HEK293 (cell line): ENCODE data around the gene TM9SF1.
"Not testable (repeated sequence)": the region's sequence is repeated elsewhere in the genome, so short reads cannot be mapped to it uniquely, and the experiment has no call there.

Experiments
- GLI4 ChIP-seq: fragments of 450-650 bp; formaldehyde crosslinking; IDR thresholded peaks from 2 replicates; pipeline ENCODE4 v1.5.1; 2016; ENCODE audit warnings: missing biosample characterization, missing genetic modification characterization
- YY1 ChIP-seq: fragments of 450-650 bp; formaldehyde crosslinking; IDR thresholded peaks from 2 replicates; pipeline ENCODE4 v1.5.1; 2018; ENCODE audit warnings: missing biosample characterization, missing genetic modification characterization
- ZNF169 ChIP-seq: fragments of 450-650 bp; formaldehyde crosslinking; IDR thresholded peaks from 2 replicates; pipeline ENCODE4 v1.5.1; 2016; ENCODE audit warnings: missing biosample characterization, missing genetic modification characterization
- ZNF423 ChIP-seq: fragments of 450-650 bp; formaldehyde crosslinking; IDR thresholded peaks from 2 replicates; pipeline ENCODE4 v1.5.1; 2016; ENCODE audit warnings: missing biosample characterization, missing genetic modification characterization
- TF ChIP-seq, protein P1 (sequence below): fragments of 450-650 bp; formaldehyde crosslinking; IDR thresholded peaks from 2 replicates; pipeline ENCODE4 v1.5.1; 2016; ENCODE audit warnings: missing biosample characterization, missing genetic modification characterization
- TF ChIP-seq, protein P2 (sequence below): fragments of 450-650 bp; formaldehyde crosslinking; IDR thresholded peaks from 2 replicates; pipeline ENCODE4 v1.5.1; 2016; ENCODE audit warnings: missing biosample characterization, missing genetic modification characterization

DNA sequence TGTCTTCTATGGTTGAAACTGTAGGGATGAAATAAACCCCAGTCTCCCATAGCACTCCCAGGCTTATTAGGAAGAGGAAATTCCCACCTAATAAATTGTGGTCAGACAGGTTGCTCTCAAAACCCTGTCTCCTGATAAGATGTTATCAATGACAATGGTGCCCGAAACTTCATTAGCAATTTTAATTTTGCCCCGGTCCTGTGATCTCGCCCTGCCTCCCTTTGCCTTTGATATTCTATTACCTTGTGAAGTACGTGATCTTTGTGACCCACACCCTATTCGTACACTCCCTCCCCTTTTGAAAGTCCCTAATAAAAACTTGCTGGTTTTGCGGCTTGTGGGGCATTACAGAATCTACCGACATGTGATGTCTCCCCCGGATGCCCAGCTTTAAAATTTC, 7.3 kb upstream of the TM9SF1 start:
- TF ChIP-seq, protein P1, sequence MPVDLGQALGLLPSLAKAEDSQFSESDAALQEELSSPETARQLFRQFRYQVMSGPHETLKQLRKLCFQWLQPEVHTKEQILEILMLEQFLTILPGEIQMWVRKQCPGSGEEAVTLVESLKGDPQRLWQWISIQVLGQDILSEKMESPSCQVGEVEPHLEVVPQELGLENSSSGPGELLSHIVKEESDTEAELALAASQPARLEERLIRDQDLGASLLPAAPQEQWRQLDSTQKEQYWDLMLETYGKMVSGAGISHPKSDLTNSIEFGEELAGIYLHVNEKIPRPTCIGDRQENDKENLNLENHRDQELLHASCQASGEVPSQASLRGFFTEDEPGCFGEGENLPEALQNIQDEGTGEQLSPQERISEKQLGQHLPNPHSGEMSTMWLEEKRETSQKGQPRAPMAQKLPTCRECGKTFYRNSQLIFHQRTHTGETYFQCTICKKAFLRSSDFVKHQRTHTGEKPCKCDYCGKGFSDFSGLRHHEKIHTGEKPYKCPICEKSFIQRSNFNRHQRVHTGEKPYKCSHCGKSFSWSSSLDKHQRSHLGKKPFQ (tag by site-specific recombination): not testable (repeated sequence)
- TF ChIP-seq, protein P2, sequence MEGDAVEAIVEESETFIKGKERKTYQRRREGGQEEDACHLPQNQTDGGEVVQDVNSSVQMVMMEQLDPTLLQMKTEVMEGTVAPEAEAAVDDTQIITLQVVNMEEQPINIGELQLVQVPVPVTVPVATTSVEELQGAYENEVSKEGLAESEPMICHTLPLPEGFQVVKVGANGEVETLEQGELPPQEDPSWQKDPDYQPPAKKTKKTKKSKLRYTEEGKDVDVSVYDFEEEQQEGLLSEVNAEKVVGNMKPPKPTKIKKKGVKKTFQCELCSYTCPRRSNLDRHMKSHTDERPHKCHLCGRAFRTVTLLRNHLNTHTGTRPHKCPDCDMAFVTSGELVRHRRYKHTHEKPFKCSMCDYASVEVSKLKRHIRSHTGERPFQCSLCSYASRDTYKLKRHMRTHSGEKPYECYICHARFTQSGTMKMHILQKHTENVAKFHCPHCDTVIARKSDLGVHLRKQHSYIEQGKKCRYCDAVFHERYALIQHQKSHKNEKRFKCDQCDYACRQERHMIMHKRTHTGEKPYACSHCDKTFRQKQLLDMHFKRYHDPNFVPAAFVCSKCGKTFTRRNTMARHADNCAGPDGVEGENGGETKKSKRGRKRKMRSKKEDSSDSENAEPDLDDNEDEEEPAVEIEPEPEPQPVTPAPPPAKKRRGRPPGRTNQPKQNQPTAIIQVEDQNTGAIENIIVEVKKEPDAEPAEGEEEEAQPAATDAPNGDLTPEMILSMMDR (tag by site-specific recombination): not testable (repeated sequence)
- not testable (repeated sequence) for TF ChIP-seq YY1 (tag by site-specific recombination); ZNF423; GLI4 (tag by site-specific recombination); ZNF169 (tag by site-specific recombination)
